Left ventricle myocardium superior (tissue), 1 donor: ENCODE results near the gene PPIL6. TPM values are rescaled to one million over a fixed set of nuclear protein-coding genes. Genes with fewer than 3 reads are reported as not detected.
"Not testable (repeated sequence)": the region's sequence is repeated elsewhere in the genome, so short reads cannot be mapped to it uniquely, and the experiment has no call there.

Experiments
- ATAC-seq: fragments of 200-7000 bp; cut with Tn5 transposase; one replicate; pipeline ENCODE4 v1.9.1; 2020; ENCODE audit warnings: mild to moderate bottlenecking, moderate library complexity
- DNase-seq: peaks from one replicate; pipeline ENCODE4 v3.0.0-alpha.2; 2020
- intact Hi-C: fragments of 100-400 bp; cut with micrococcal nuclease; formaldehyde crosslinking; loops from one replicate; pipeline ENCODE4 v1.11.0; 2022
- total RNA-seq: library from RNA; stranded (reverse); fragmentation: NEBNext Ultra II Directional; extraction: Animal tissue kit (Norgen Biotek cat#: 25700); gene quantifications from one replicate; pipeline ENCODE4 v1.2.1, GENCODE V29; 2021
- donor health status: DM: no; HTN: yes; CAD: no; lungs with severe emphysema.

The PPIL6 gene
- total RNA-seq, 1 donor from 2014 or later = 2.5 TPM

GRCh38 chr6:109469591-109470189 is 29.3 kb upstream of the PPIL6 start:
- no peak for ATAC-seq
- DNase-seq = no peak
- intact Hi-C loops = no loop called here

DNA sequence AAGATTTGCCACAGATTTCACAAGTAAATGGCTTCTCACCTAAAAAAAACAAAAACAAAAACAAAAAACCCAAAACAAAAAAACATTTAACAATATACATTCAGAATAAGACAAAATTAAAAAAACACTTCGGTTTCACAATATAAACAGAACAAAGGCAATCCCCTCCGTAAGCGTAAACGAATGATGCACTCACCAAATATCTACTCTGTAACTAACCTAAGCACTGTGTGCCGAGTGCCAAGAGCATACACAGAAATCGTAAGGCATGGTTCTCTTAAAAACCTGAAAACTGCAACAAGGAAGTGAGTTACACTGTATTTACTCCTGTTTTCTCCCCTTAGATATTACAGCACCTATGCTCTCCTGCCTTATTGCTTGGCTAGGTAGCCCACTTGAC is 27.3 kb upstream of the PPIL6 start:
- ATAC-seq (no peak), DNase-seq (no peak)
- intact Hi-C loops = no loop called here

- no peak for DNase-seq
- intact Hi-C loops = no loop called here
Observed at GRCh38 chr6:109466212-109466923, 25.9 kb upstream of the PPIL6 start.

GRCh38 chr6:109465772-109466171 is 25.3 kb upstream of the PPIL6 start:
- peak; percentile 86 for ATAC-seq
- intact Hi-C loops = no loop called here
- DNase-seq = no peak

More at GRCh38 chr6:109466212-109466923, 25.9 kb upstream of the PPIL6 start:
- ATAC-seq = no peak

GRCh38 chr6:109461733-109462526 is 21.5 kb upstream of the PPIL6 start:
- intact Hi-C loops = no loop called here
- ATAC-seq (no peak), DNase-seq (no peak)

DNA sequence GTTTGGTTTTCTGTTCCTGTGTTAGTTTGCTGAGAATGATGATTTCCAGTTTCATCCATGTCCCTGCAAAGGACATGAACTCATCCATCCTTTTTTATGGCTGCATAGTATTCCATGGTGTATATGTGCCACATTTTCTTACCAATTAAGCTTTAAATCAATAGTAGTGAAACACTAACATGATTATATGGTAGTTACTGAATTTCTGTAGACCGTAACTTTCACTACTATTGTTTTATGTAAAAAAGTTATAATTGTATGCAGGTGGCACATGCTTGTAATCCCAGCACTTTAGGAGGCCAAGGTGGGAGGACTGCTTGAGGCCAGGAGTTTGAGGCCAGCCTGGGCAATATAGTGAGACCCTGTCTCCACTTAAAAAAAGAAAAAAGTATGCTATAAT is 20.8 kb upstream of the PPIL6 start:
- ATAC-seq, intact Hi-C loops, DNase-seq: not testable (repeated sequence)

DNA sequence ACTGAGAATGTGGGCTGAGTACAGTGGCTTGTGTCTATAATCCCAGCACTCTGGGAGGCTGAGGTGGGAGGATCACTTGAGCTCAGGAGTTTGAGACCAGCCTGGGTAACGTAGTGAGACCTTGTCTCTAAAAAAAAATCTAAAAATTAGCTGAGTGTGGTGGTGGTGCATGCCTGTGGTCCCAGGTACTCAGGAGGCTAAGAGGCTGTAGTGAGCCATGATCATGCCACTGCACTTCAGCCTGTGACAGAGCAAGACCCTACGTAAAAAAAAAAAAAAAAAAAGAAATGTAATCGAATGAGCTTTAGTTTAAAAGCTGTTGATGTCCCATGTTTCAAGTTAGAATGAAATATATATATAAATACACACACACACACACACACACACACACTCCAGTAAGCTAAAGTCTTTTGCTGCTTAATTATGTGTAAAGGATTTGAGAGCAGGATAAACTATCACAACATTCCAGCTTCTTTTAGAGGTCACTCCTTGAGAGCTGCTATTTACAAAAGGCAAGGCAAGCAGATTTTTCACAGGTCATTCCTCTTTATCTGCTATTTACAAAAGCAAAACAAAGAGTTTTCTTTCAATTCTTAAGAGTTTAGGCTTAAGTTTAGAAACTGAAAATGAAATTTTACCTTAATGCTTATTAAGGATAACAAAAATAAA is 19.9 kb upstream of the PPIL6 start:
- intact Hi-C loops = no loop called here
- ATAC-seq (no peak), DNase-seq (no peak)

GRCh38 chr6:109458774-109459531 is 18.5 kb upstream of the PPIL6 start:
- intact Hi-C loops = no loop called here
- ATAC-seq (no peak), DNase-seq (no peak)

DNA sequence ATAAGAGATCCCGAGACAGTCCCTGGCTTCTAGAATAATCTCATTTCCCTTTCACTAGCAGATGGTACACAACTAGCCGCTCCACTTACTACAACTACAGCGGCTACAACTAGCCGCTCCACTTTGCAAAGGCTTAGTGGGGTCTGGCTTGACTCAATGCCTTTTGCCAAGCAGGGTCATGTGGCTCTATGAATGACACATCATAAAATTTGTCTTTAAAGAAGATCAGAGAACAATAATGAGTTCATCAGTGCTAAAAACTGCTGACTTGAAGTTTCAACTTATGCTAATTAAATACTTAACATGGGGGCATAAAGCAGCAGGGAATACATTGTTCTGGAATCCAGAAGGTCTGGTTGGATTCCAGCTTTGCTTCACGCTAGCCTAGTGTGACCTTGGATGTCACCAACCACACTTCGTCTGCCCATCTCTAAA is 17.2 kb upstream of the PPIL6 start:
- intact Hi-C loops = no loop called here
- ATAC-seq = no peak
- DNase-seq = no peak

GRCh38 chr6:109456710-109457561 is 16.5 kb upstream of the PPIL6 start:
- intact Hi-C loops = no loop called here

DNA sequence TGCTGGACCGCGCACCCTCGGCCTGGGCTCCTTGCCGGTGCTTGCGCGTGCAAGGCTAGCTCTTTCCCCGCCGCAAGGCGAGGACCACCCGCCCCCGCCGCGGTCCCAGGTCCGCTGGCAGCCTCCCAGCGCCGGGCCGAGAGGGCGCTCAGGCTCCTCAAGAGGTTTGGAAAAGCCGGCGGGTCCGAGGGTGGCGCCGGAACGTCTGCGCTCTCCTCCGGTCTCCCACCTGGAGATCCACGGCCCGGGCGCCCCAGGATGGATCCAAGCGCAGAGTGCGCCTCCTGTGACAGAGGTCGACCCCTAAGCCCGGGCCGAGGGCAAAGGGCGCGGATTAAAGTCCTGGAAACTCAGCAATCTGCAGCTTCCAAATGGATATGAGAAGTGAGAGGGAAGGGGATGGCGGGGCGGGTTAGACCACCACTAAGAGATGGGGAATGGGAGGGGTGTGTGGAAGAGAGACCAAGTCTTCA is 15.7 kb upstream of the PPIL6 start:
- ATAC-seq = peak; percentile 19

More at GRCh38 chr6:109456710-109457561, 16.5 kb upstream of the PPIL6 start:
- peak; percentile 63 for DNase-seq
- ATAC-seq = peak; percentile 55

DNA sequence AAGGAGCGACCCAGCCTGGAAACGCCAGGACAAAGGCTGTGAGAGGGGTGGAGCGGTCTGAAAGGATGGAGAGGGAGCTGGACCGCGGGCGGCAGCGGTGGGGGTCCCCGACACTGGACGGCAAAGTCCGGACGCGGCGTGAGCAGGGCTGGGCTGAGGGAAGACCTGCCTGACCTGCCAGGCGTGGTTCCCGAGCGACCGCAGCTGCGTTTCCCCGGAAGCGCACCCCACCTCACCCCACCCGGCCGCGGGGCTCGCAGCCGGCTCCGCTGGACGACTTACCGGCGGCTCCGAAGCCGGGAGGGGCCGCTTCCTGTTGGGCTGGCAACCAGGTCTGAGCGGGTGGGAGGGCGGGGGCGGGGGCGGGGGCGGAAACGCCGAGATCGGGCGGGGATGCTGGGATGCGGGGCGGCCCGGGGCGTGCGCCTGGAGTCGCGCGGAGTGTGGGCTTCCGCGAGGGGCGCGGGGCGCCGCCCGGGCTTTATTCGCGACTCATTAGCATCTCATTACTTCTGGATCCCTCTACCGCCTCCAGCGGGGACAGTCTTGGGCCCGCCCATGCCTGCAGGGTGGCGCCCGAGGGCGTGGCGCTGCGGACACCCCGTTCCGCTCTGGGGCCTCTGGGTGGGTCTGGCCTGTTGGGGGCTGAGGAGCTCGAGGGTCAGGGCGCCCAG is 15.1 kb upstream of the PPIL6 start, which contains the start of gene MICAL1:
Gene MICAL1 (minus strand): TSS at position 336 of the 674 bp plus-strand sequence. CDS start 1,576 bp downstream, outside the sequence.
- peak; percentile 83 for DNase-seq
- intact Hi-C loops = no loop called here
- ATAC-seq = peak; percentile 85

More for the DNA sequence above, 15.7 kb upstream of the PPIL6 start:
- DNase-seq = no peak
- intact Hi-C loops = no loop called here

- intact Hi-C loops = no loop called here
- DNase-seq = no peak
- peak; percentile 15 for ATAC-seq
Observed at GRCh38 chr6:109454496-109455436, 14.3 kb upstream of the PPIL6 start.

DNA sequence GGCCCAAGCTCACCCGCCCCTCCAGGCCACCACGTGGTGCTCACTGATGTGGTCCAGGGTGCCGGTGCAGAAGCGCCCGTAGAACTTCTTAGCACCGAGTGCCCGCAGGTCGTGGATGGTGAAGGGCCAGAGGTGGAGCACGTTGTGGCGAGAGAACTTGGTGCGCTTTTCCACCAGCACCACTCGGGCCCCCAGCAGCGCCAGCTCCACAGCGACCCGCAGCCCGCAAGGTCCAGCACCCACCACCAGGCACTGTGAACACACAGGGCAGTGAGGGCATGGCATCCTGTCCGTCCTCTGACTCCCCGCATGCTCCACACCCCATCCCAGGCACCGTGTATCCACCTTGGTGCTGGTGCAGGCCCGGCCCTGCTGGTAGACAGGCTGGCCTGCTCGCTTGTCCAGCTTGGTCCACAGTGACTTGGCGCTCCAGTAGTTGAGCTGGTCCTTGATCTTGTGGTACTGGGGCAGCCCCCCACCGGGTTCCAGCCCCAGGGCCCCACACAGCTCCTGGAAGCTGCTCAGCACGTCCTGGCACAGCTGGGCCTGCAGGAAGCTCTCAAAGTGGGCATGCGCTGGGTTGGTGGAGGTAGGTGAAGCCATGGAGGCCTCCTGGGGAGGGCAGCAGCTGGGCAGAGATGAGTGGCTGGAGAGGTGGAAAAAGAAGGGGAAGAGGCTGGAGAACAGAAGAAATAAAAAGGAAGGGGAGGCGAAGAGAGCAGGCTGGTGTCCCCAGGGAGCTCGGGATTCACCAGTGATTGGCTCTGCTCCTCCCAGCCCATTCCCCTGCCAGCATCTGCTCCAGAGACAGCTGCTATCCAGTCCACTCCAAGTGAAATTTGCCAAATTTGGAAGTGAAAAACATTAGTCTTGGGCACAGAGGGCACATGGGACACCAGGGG is 13.4 kb upstream of the PPIL6 start:
- ATAC-seq = no peak
- intact Hi-C loops = no loop called here
- DNase-seq = peak; percentile 58

DNA sequence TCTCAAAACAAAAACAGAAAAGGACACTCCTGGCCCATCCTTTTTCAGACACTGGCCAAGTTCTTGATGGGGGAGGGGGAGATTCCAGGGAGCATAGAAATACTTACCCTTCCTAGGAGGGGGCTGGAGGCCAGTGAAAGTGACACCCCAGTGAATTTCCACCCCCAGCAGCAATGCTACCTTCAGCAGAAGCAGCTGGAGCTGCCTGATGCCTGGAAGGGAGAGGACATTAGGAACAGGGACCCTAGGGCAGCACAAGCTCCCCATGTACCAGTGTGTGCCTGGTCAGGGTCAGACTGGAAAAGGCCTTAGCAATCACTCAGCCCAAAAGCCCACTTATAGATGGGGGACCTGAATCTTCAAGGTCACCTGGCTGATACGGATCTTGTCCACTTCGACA is 12.7 kb upstream of the PPIL6 start:
- intact Hi-C loops = no loop called here
- DNase-seq (no peak), ATAC-seq (no peak)
